Right atrium auricular region (tissue), 2 donors: ENCODE results near the gene NKX6-2. TPM values are rescaled to one million over a fixed set of nuclear protein-coding genes. Genes with fewer than 3 reads are reported as not detected.

Experiments
- DNase-seq: peaks from one replicate; pipeline ENCODE4 v3.0.0-alpha.2; 2019; ENCODE audit warnings: low spot score
- H3K27ac ChIP-seq, 2 donors: fragments of 200-600 bp; sonication (generic); 1 replicate in 1 of 2; 2 replicates in 1 of 2; pipeline ENCODE4 v1.5.1; 2016 to 2019
- H3K27me3 ChIP-seq, 2 donors: fragments of 200-600 bp; sonication (generic); one replicate each; pipeline versions ENCODE4 v1.5.1 to v1.6.0; 2017 to 2019
- H3K36me3 ChIP-seq: fragments of 200-600 bp; sonication (generic); one replicate; pipeline ENCODE4 v1.5.1; 2016
- H3K4me1 ChIP-seq, 2 donors: fragments of 200-600 bp; sonication (generic); one replicate each; pipeline versions ENCODE4 v1.5.1 to v1.6.0; 2017 to 2019
- H3K4me3 ChIP-seq, 2 donors: fragments of 200-600 bp; sonication (generic); 1 replicate in 1 of 2; 2 replicates in 1 of 2; pipeline ENCODE4 v1.5.1; 2017 to 2019; ENCODE audit warnings: mild to moderate bottlenecking in 1 of 2, moderate library complexity in 1 of 2
- H3K9me3 ChIP-seq, 2 donors: fragments of 200-600 bp; sonication (generic); one replicate each; pipeline ENCODE4 v1.5.1; 2019
- total RNA-seq, 2 donors: library from RNA; depleted of rRNA; stranded (reverse); fragments of >200 nt; gene quantifications; one replicate each; pipeline ENCODE4 v1.1.0, GENCODE V29; 2016
- TF ChIP-seq, protein P1 (sequence below), 2 donors: fragments of 200-600 bp; sonication (generic); IDR thresholded peaks; one replicate each; pipeline ENCODE4 v1.5.1; 2019; ENCODE audit warnings: antibody characterized with exemption in 2 of 2

The NKX6-2 gene
- total RNA-seq, 2 donors from 2014 or later, result not detected

DNA sequence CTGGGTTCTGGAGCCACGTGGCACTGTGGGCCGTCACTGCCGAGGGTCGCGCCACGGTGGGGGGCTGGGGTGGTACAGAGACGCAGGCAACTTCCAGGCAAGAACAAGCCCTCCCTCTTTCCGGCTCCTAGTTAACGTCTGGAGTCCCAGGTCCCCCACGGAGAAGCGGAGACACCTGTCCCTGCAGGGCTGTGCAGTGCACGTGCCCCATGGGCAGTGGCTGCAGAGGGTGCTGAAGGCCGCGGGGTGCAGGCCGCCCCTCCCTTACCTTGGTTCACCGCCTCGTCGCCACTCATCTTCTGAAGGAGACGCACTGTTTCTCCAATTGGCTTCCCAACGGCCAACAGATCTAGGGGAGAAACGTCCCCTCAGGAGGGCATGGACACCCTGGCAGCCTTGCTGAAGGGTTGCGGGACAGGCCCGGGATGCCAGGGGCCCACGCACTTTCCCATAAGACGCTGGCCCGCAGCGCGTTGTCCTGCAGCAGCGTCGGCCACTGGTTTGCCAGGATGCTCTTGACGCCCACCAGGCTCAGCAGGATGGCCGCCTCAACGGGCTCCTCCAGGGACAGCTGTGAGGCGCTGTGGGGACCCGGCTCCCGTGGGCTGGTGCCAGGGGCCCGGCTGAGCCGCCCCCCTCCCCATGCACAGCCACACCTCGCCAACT lies 24.3 kb upstream of the NKX6-2 start:
- Histone ChIP-seq H3K27ac (no peak overlapping the region), H3K9me3 (no peaks in the 10 kb centered on the region), H3K4me1 (no peaks in the 10 kb centered on the region), H3K27me3 (no peaks in the 10 kb centered on the region), H3K4me3 (no peak overlapping the region), H3K36me3 (no peaks in the 10 kb centered on the region)
- TF ChIP-seq, protein P1, sequence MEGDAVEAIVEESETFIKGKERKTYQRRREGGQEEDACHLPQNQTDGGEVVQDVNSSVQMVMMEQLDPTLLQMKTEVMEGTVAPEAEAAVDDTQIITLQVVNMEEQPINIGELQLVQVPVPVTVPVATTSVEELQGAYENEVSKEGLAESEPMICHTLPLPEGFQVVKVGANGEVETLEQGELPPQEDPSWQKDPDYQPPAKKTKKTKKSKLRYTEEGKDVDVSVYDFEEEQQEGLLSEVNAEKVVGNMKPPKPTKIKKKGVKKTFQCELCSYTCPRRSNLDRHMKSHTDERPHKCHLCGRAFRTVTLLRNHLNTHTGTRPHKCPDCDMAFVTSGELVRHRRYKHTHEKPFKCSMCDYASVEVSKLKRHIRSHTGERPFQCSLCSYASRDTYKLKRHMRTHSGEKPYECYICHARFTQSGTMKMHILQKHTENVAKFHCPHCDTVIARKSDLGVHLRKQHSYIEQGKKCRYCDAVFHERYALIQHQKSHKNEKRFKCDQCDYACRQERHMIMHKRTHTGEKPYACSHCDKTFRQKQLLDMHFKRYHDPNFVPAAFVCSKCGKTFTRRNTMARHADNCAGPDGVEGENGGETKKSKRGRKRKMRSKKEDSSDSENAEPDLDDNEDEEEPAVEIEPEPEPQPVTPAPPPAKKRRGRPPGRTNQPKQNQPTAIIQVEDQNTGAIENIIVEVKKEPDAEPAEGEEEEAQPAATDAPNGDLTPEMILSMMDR (IDR thresholded peaks at IDR 0.05), result no peak
- no peak for DNase-seq

DNA sequence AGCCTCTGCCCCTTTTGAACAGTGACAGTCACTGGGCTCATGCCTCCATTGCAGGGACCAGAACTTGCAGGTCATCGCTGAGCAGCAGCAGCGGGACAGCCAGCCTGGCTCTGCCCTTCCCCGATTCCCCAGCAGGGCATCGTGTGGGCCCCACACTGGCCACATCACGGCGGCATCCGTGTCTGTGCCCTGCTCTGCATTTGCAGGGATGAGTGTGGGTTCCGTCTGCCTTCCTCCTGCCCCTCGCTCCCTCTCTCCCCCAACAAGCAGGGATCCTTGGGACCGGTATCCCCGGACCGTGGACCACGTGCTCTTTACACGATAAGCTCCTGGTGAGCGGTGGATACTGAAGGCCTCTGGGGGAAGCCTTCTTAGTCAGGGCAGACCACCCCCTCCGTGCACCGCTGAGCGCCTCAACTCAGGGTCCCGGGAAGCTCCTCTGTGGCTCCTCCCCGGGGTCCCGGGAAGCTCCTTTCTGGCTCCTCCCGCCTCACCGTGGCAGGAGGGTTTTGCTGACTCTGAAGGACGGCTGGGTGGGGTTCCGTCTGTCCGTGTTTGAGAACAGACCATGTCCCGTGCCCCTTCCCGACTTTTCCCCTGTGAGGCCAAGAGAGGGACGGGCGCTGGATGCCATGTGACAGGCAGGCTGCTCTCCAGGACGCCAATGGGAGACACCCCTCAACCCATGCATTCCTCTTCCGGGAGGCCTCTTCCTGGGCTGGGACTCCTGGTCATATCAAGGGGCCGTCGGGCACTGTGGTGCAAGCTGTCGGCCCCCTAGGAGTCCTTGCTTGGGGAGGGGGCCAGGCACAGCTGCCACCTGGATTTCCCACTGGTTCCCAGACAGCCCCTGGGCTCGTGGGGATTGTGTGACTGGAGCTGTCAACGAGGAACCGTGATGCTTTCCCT lies 23.5 kb upstream of the NKX6-2 start:
- H3K27ac ChIP-seq, result no peak overlapping the region
- no peaks in the 10 kb centered on the region for H3K4me1 ChIP-seq
- TF ChIP-seq, protein P1 (IDR thresholded peaks at IDR 0.05), result no peak
- no peak overlapping the region for H3K4me3 ChIP-seq
- no peak for DNase-seq
- no peaks in the 10 kb centered on the region for H3K36me3 ChIP-seq
- no peaks in the 10 kb centered on the region for H3K9me3 ChIP-seq
- H3K27me3 ChIP-seq, result no peaks in the 10 kb centered on the region

DNA sequence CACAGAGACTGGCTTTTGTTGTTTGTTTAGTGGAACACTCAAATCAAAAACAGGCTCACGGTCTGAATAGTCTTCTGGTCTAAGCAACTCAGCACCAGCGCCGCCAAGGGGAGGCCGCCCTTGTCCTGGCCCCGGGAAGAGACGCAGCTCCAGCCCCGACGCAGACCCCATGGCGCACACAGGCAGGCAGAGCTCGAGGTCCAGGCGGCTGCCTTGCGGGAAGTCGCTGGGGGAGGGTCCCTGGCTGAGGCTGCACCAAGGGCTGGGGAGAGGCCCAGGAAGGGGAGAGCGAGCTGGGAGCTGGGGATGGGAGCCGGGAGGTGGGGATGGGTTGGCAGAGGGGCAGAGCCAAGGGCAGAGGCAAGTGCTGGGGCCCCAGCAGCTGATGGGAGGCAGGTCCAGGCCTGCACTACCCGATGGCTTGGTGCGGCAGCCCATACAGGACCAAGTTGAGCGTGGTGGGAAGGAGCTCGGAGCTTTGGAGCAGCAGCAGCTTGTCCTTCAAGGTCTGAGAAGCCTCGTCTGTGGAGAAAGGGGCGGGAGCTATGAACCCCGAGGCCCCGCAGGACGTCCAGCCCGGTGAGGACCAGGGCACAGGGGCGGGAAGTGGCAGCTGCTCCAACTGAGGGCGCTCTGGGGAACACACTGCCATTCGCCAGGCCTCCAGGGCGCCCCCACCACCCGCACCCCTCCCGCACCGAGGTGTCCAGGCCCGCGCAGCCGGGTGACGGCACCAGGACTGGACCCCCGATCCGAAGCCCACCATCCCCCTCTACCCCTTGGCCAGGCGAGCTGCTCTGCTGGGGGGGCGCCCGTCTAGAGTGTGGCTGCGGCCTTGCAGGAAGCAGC lies 22.7 kb upstream of the NKX6-2 start:
- Histone ChIP-seq H3K4me3 (no peak overlapping the region), H3K4me1 (no peaks in the 10 kb centered on the region), H3K27me3 (no peaks in the 10 kb centered on the region), H3K9me3 (no peaks in the 10 kb centered on the region), H3K36me3 (no peaks in the 10 kb centered on the region), H3K27ac (no peak overlapping the region)
- no peak for DNase-seq
- TF ChIP-seq, protein P1 (IDR thresholded peaks at IDR 0.05), result no peak

DNA sequence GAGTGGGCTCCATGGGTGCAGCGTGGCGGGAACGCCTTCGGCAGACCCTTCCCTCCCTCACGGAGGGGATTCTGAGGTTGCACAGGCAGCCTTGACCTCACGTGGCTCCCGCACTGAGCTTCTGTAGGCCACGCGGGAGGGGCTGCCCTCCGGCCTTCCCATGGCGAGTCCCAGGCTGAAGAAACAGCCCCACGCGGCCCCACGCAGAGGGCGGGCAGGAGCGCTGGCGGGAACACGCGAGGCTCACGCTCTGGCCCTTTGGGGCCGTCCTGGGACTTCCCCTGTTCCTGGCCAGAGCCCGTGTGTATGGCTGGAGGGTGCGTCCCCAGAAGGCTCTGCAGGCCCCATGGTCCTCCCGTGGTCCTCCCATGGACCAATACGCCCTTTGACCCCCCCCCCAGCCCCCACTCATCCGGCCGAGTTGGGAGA lies 21.7 kb upstream of the NKX6-2 start:
- no peak for DNase-seq
- TF ChIP-seq, protein P1 (IDR thresholded peaks at IDR 0.05), result no peak
- H3K27me3 ChIP-seq, result no peaks in the 10 kb centered on the region

DNA sequence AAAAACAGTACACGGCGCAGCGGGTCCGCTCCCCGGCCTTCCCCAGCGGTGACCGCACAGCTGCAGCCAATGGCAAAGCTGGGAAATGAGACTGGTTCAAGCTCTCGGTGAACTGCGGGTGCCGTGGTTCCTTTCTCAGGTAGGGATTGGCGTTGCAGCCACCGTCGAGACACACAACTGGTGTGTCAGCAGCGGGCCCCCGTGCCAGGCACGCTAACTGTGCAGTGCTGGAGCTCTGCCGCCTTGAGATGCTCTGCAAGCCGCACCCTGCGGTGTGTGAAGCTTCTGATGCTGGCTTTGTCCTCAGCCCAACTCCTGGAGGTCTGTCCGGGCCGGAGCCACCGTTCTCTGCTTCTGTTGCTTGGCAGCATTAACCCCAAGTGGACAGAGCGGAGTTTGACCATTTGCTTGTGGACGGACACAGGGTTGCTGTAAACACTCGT lies 20.6 kb upstream of the NKX6-2 start:
- H3K27ac ChIP-seq, result no peak overlapping the region
- TF ChIP-seq, protein P1 (IDR thresholded peaks at IDR 0.05), result no peak
- no peaks in the 10 kb centered on the region for H3K36me3 ChIP-seq
- H3K4me1 ChIP-seq, result no peaks in the 10 kb centered on the region
- peaks cover 0 to 5% of the 10 kb centered on the region in 2 donors for H3K9me3 ChIP-seq
- no peak for DNase-seq
- no peaks in the 10 kb centered on the region for H3K27me3 ChIP-seq
- no peak overlapping the region for H3K4me3 ChIP-seq

More for the DNA sequence above, 21.7 kb upstream of the NKX6-2 start:
- Histone ChIP-seq H3K9me3 (no peaks in the 10 kb centered on the region), H3K4me3 (no peak overlapping the region), H3K4me1 (no peaks in the 10 kb centered on the region), H3K36me3 (no peaks in the 10 kb centered on the region), H3K27ac (no peak overlapping the region)
